Uterus (tissue), 2 donors: ENCODE results near the gene GMDS.

Source experiments
- CTCF ChIP-seq, 4 experiments: fragments of 200-600 bp in 2 of 4; fragments of 450-650 bp in 2 of 4; sonication (generic) in 2 of 4; IDR thresholded peaks; one replicate each; pipeline ENCODE4 v1.5.1; 2016 to 2019; ENCODE audit warnings: antibody characterized with exemption in 4 of 4, mild to moderate bottlenecking in 2 of 4, moderate library complexity in 1 of 4
- POLR2A ChIP-seq, 2 donors: fragments of 450-650 bp; IDR thresholded peaks; one replicate each; pipeline ENCODE4 v1.6.1; 2016; ENCODE audit warnings: antibody characterized with exemption in 2 of 2, mild to moderate bottlenecking in 1 of 2, moderate library complexity in 1 of 2

- no peak for TF ChIP-seq CTCF (IDR thresholded peaks at IDR 0.05)
- TF ChIP-seq POLR2A (IDR thresholded peaks at IDR 0.05) = no peak
These were observed 190.8 kb downstream of the GMDS start for GRCh38 chr6:2054516-2055067.
